ENCODE measurements around the gene WHAMM.

WHAMM gene

GRCh38 chr15:82839136-82839535 is 29.7 kb downstream of the WHAMM start:
- FAIRE-seq: no peak
- TF ChIP-seq CTCF (IDR thresholded peaks at IDR 0.05; ENCODE audit: insufficient read depth, missing control alignments): no peak
- DNase-seq (ENCODE audit: insufficient read length, low spot score): no peak

GRCh38 chr15:82840166-82840565 is 30.7 kb downstream of the WHAMM start:
- no peak for DNase-seq (ENCODE audit: insufficient read length, low spot score)
- FAIRE-seq: no peak
- no peak for TF ChIP-seq CTCF (IDR thresholded peaks at IDR 0.05; ENCODE audit: insufficient read depth, missing control alignments)

GRCh38 chr15:82843566-82843965 is 34.1 kb downstream of the WHAMM start:
- FAIRE-seq: no peak
- DNase-seq (ENCODE audit: insufficient read length, low spot score): no peak

GRCh38 chr15:82845686-82846085 is 36.3 kb downstream of the WHAMM start:
- no peak for DNase-seq (ENCODE audit: insufficient read length, low spot score)
- TF ChIP-seq CTCF (IDR thresholded peaks at IDR 0.05; ENCODE audit: insufficient read depth, missing control alignments): no peak
- FAIRE-seq: no peak

More at GRCh38 chr15:82843566-82843965, 34.1 kb downstream of the WHAMM start:
- TF ChIP-seq CTCF (IDR thresholded peaks at IDR 0.05; ENCODE audit: insufficient read depth, missing control alignments): no peak

- DNase-seq (ENCODE audit: insufficient read length, low spot score) (no peak), FAIRE-seq (no peak)
- no peak for TF ChIP-seq CTCF (IDR thresholded peaks at IDR 0.05; ENCODE audit: insufficient read depth, missing control alignments)
These were observed 37.2 kb downstream of the WHAMM start for GRCh38 chr15:82846621-82847020.

GRCh38 chr15:82847703-82848102 is 38.3 kb downstream of the WHAMM start:
- FAIRE-seq: no peak
- no peak for TF ChIP-seq CTCF (IDR thresholded peaks at IDR 0.05; ENCODE audit: insufficient read depth, missing control alignments)
- no peak for DNase-seq (ENCODE audit: insufficient read length, low spot score)

- TF ChIP-seq CTCF (IDR thresholded peaks at IDR 0.05; ENCODE audit: insufficient read depth, missing control alignments): no peak
- FAIRE-seq (no peak), DNase-seq (ENCODE audit: insufficient read length, low spot score) (no peak)
These were observed 39.0 kb downstream of the WHAMM start for GRCh38 chr15:82848241-82848993.
